Measurements from ENCODE around the gene ACBD6. TPM values are rescaled to one million over a fixed set of nuclear protein-coding genes. Genes with fewer than 3 reads are reported as not detected.

ACBD6 gene
- total RNA-seq, 1 experiment from 2014 or later = 73.6 TPM

DNA sequence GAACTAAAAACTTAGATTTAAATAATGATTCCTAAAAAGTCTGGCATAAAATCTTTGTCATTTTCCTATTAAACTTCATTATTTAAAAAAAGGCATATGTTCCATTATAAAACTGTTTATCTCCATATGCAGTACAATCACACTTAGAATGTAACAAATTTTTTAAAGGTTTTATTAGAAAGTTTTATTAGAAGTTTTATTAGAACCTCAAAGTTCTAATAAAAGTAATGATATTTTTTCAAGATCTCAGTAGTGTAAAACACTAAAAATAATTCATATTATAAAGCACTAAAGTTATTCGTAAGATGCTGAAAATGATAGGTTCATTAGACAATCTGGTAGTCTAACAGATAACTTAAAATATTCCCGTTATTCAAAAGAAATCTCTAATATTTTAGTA, 43.6 kb downstream of the ACBD6 start:
- peaks cover 8% of the 10 kb centered on the region for H3K9me3 Mint-ChIP-seq (ENCODE audit: low read depth, unreplicated experiment)
- CTCF ChIA-PET = no interaction called here
- H3K4me1 Mint-ChIP-seq (ENCODE audit: low read depth, unreplicated experiment) = no peaks in the 10 kb centered on the region
- BruUV-seq (replicated peaks) = no TSS peak
- H3K27ac Mint-ChIP-seq (ENCODE audit: unreplicated experiment) = no peak overlapping the region
- H3K36me3 Mint-ChIP-seq (ENCODE audit: insufficient read depth, unreplicated experiment) = no peaks in the 10 kb centered on the region
- H3K4me3 Mint-ChIP-seq (ENCODE audit: low read depth, unreplicated experiment) = no peak overlapping the region
- H3K27me3 Mint-ChIP-seq (ENCODE audit: unreplicated experiment) = no peaks in the 10 kb centered on the region
- DNase-seq = no peak
- intact Hi-C loops (cut with micrococcal nuclease; ENCODE audit: unreplicated experiment) = no loop called here
- TF ChIP-seq, protein P1, sequence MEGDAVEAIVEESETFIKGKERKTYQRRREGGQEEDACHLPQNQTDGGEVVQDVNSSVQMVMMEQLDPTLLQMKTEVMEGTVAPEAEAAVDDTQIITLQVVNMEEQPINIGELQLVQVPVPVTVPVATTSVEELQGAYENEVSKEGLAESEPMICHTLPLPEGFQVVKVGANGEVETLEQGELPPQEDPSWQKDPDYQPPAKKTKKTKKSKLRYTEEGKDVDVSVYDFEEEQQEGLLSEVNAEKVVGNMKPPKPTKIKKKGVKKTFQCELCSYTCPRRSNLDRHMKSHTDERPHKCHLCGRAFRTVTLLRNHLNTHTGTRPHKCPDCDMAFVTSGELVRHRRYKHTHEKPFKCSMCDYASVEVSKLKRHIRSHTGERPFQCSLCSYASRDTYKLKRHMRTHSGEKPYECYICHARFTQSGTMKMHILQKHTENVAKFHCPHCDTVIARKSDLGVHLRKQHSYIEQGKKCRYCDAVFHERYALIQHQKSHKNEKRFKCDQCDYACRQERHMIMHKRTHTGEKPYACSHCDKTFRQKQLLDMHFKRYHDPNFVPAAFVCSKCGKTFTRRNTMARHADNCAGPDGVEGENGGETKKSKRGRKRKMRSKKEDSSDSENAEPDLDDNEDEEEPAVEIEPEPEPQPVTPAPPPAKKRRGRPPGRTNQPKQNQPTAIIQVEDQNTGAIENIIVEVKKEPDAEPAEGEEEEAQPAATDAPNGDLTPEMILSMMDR (IDR thresholded peaks at IDR 0.05; ENCODE audit: unreplicated experiment) = no peak

DNA sequence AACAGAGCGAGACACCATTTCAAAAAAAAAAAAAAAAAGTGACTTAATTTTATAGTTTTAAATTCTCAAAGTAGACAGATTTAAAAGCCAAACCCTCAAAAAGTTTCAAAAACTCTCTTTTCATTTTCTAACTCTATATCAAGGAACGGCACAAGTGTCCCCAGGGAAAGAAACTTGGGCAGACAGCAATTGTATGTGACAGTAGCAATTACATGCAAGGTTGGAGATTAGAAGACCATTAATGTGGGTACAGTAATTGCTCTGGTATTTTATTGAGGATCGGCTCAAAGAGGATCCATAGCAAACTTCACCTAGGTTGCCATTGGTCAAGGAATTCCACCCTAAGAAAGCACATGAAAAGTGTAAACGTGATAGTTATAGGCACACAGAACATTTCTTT, 46.2 kb downstream of the ACBD6 start:
- no TSS peak for BruUV-seq (replicated peaks)

DNA sequence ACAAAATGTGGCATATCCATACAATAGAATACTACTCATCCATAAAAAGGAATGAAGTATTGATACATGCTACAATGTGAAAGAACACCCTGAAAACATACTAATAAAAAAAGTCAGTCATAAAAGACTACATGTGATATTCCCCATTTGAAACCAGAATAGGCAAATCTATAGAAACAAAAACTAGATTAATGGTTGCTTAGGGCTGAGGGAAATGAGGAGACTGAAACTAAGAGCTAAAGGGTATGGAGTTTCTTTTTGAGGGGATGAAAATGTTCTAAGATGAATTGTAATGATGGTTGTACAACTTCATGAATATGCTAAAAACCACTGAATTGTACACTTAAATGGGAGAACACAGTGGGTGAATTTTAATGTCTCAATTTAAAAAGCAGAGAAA, 50.9 kb downstream of the ACBD6 start:
- Mint-ChIP-seq H3K27me3 (ENCODE audit: unreplicated experiment) (no peaks in the 10 kb centered on the region), H3K4me1 (ENCODE audit: low read depth, unreplicated experiment) (no peaks in the 10 kb centered on the region), H3K4me3 (ENCODE audit: low read depth, unreplicated experiment) (no peak overlapping the region), H3K36me3 (ENCODE audit: insufficient read depth, unreplicated experiment) (no peaks in the 10 kb centered on the region), H3K27ac (ENCODE audit: unreplicated experiment) (no peak overlapping the region), H3K9me3 (ENCODE audit: low read depth, unreplicated experiment) (peaks cover 8% of the 10 kb centered on the region)
- CTCF ChIA-PET = no interaction called here
- TF ChIP-seq, protein P1 (IDR thresholded peaks at IDR 0.05; ENCODE audit: unreplicated experiment) = no peak
- no peak for DNase-seq
- no TSS peak for BruUV-seq (replicated peaks)
- intact Hi-C loops (cut with micrococcal nuclease; ENCODE audit: unreplicated experiment) = no loop called here

More for the DNA sequence above, 46.2 kb downstream of the ACBD6 start:
- DNase-seq = no peak
- intact Hi-C loops (cut with micrococcal nuclease; ENCODE audit: unreplicated experiment) = no loop called here
- Mint-ChIP-seq H3K9me3 (ENCODE audit: low read depth, unreplicated experiment) (peaks cover 8% of the 10 kb centered on the region), H3K4me1 (ENCODE audit: low read depth, unreplicated experiment) (no peaks in the 10 kb centered on the region), H3K36me3 (ENCODE audit: insufficient read depth, unreplicated experiment) (no peaks in the 10 kb centered on the region), H3K27ac (ENCODE audit: unreplicated experiment) (no peak overlapping the region), H3K27me3 (ENCODE audit: unreplicated experiment) (no peaks in the 10 kb centered on the region), H3K4me3 (ENCODE audit: low read depth, unreplicated experiment) (no peak overlapping the region)
- CTCF ChIA-PET = interaction anchor here (0.6 to 0.7 kb wide), 2 partner anchors 20 to 27 kb away, joined by 4 to 6 read pairs; no protein-coding TSS in a partner anchor
- TF ChIP-seq, protein P1 (IDR thresholded peaks at IDR 0.05; ENCODE audit: unreplicated experiment) = no peak

DNA sequence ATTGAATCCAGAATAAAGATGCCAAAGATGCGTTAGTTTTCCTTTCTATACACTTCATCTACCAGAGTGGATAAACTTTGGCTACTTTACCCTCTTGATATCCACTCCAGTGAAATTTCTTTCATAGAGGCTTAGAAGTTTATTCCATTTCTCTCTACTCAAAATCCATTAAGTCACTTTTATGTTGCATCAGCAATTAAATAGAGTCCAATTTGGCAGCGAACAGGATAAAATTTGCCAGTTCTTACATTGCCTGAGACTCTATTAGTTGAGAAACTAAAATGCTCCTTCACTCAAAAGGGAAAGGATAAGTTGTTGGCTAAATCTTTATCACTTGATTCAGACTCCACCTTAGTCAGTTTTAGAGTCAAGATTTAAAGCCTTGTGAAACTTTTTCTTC, 57.9 kb downstream of the ACBD6 start:
- H3K4me3 Mint-ChIP-seq (ENCODE audit: low read depth, unreplicated experiment) = no peak overlapping the region
- H3K27me3 Mint-ChIP-seq (ENCODE audit: unreplicated experiment) = no peaks in the 10 kb centered on the region
- no peak for DNase-seq
- H3K36me3 Mint-ChIP-seq (ENCODE audit: insufficient read depth, unreplicated experiment) = no peaks in the 10 kb centered on the region
- no TSS peak for BruUV-seq (replicated peaks)
- no peaks in the 10 kb centered on the region for H3K4me1 Mint-ChIP-seq (ENCODE audit: low read depth, unreplicated experiment)
- no peak overlapping the region for H3K27ac Mint-ChIP-seq (ENCODE audit: unreplicated experiment)
- H3K9me3 Mint-ChIP-seq (ENCODE audit: low read depth, unreplicated experiment) = peaks cover 6% of the 10 kb centered on the region
- CTCF ChIA-PET = no interaction called here
- intact Hi-C loops (cut with micrococcal nuclease; ENCODE audit: unreplicated experiment) = no loop called here
- TF ChIP-seq, protein P1 (IDR thresholded peaks at IDR 0.05; ENCODE audit: unreplicated experiment) = no peak
